Measurements from ENCODE around the gene EHMT2.

DNA sequence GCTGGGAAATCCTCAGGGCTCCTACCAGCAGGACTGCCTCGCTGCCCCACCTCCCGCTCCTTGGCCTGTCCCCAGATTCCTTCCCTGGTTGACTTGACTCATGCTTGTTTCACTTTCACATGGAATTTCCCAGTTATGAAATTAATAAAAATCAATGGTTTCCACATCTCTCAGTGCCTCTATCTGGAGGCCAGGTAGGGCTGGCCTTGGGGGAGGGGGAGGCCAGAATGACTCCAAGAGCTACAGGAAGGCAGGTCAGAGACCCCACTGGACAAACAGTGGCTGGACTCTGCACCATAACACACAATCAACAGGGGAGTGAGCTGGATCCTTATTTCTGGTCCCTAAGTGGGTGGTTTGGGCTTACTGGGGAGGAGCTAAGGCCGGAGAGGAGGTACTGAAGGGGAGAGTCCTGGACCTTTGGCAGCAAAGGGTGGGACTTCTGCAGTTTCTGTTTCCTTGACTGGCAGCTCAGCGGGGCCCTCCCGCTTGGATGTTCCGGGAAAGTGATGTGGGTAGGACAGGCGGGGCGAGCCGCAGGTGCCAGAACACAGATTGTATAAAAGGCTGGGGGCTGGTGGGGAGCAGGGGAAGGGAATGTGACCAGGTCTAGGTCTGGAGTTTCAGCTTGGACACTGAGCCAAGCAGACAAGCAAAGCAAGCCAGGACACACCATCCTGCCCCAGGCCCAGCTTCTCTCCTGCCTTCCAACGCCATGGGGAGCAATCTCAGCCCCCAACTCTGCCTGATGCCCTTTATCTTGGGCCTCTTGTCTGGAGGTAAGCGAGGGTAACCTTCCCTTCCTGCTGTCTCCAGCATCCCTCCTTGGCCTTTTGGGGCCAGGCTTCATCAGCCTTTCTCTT lies 48.2 kb upstream of the EHMT2 start, which contains the start of gene CFB:
- no peak for TF ChIP-seq POLR2A (IDR thresholded peaks at IDR 0.05)
- TF ChIP-seq, protein P1, sequence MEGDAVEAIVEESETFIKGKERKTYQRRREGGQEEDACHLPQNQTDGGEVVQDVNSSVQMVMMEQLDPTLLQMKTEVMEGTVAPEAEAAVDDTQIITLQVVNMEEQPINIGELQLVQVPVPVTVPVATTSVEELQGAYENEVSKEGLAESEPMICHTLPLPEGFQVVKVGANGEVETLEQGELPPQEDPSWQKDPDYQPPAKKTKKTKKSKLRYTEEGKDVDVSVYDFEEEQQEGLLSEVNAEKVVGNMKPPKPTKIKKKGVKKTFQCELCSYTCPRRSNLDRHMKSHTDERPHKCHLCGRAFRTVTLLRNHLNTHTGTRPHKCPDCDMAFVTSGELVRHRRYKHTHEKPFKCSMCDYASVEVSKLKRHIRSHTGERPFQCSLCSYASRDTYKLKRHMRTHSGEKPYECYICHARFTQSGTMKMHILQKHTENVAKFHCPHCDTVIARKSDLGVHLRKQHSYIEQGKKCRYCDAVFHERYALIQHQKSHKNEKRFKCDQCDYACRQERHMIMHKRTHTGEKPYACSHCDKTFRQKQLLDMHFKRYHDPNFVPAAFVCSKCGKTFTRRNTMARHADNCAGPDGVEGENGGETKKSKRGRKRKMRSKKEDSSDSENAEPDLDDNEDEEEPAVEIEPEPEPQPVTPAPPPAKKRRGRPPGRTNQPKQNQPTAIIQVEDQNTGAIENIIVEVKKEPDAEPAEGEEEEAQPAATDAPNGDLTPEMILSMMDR (IDR thresholded peaks at IDR 0.05) = no peak
